Thymus (tissue), 11 donors: ENCODE measurements around the gene RNH1. TPM values are rescaled to one million over a fixed set of nuclear protein-coding genes. Genes with fewer than 3 reads are reported as not detected.

Experiments used
- DNase-seq, 9 donors: peaks; one replicate each; pipeline ENCODE4 v3.0.0-alpha.2; 2013; ENCODE audit warnings: low spot score in 9 of 9, low read depth in 6 of 9, missing footprints in 1 of 9
- H3K27ac ChIP-seq, 2 donors: one replicate each; pipeline ENCODE4 v1.5.1; 2013; ENCODE audit warnings: control low read depth in 1 of 2, low read depth in 1 of 2, low read length in 1 of 2, mild to moderate bottlenecking in 1 of 2, moderate library complexity in 1 of 2
- H3K27me3 ChIP-seq, 2 donors: one replicate each; pipeline ENCODE4 v1.5.1; 2013; ENCODE audit warnings: low read length in 1 of 2; ENCODE audit not compliant: control insufficient read depth in 2 of 2, insufficient read depth in 1 of 2
- H3K36me3 ChIP-seq, 2 donors: one replicate each; pipeline ENCODE4 v1.5.1; 2013; ENCODE audit warnings: low read length in 1 of 2, mild to moderate bottlenecking in 1 of 2, moderate library complexity in 1 of 2; ENCODE audit not compliant: control insufficient read depth in 2 of 2, insufficient read depth in 2 of 2
- H3K4me1 ChIP-seq, 2 donors: one replicate each; pipeline ENCODE4 v1.5.1; 2013; ENCODE audit warnings: low read length in 2 of 2; ENCODE audit not compliant: control insufficient read depth in 2 of 2, insufficient read depth in 2 of 2
- H3K4me3 ChIP-seq, 2 donors: one replicate each; pipeline ENCODE4 v1.5.1; 2013; ENCODE audit warnings: low read length in 2 of 2, control low read depth in 1 of 2, mild to moderate bottlenecking in 1 of 2
- H3K9me3 ChIP-seq, 2 donors: one replicate each; pipeline ENCODE4 v1.5.1; 2013; ENCODE audit warnings: low read length in 1 of 2, mild to moderate bottlenecking in 1 of 2; ENCODE audit not compliant: control insufficient read depth in 2 of 2, insufficient read depth in 1 of 2
- WGBS: extraction: QIAGEN DNeasy Blood & Tissue Kit; methylation state at CpG from one replicate; pipeline ENCODE4 v1.1.7; 2013; 5-methylcytosine and 5-hydroxymethylcytosine counted together
- polyA plus RNA-seq: library from polyadenylated mRNA; stranded (reverse); fragments of 200-250 nt; gene quantifications from one replicate; pipeline ENCODE4 v1.2.3, GENCODE V29; 2013
- total RNA-seq: library from RNA; stranded (reverse); fragments of 120-200 nt; gene quantifications from one replicate; pipeline ENCODE4 v1.2.4, GENCODE V29; 2013
- donor health status: healthy.

RNH1 gene
- total and polyA plus RNA-seq, 2 donors, result 79.2 to 114 TPM

GRCh38 chr11:540583-541432 lies 33.8 kb upstream of the RNH1 start:
- no peaks in the 10 kb centered on the region for H3K36me3 ChIP-seq

GRCh38 chr11:539971-540481 lies 33.0 kb upstream of the RNH1 start:
- WGBS, result 98% methylated on average over 8 of the region's 8 CpGs
- H3K9me3 ChIP-seq, result peaks cover 0 to 6% of the 10 kb centered on the region in 2 donors
- H3K4me1 ChIP-seq, result peaks cover 12 to 23% of the 10 kb centered on the region in 2 donors
- no peak overlapping the region for H3K4me3 ChIP-seq
- H3K36me3 ChIP-seq, result no peaks in the 10 kb centered on the region
- DNase-seq, result no peak
- H3K27me3 ChIP-seq, result peaks cover 19 to 39% of the 10 kb centered on the region in 2 donors
- no peak overlapping the region for H3K27ac ChIP-seq

More at GRCh38 chr11:540583-541432, 33.8 kb upstream of the RNH1 start:
- Histone ChIP-seq H3K9me3 (peaks cover 0 to 6% of the 10 kb centered on the region in 2 donors), H3K4me3 (no peak overlapping the region), H3K27me3 (peaks cover 19 to 39% of the 10 kb centered on the region in 2 donors), H3K27ac (no peak overlapping the region), H3K4me1 (peaks cover 12 to 23% of the 10 kb centered on the region in 2 donors)
- DNase-seq, result no peak
- WGBS, result 97% methylated on average over 23 of the region's 23 CpGs

DNA sequence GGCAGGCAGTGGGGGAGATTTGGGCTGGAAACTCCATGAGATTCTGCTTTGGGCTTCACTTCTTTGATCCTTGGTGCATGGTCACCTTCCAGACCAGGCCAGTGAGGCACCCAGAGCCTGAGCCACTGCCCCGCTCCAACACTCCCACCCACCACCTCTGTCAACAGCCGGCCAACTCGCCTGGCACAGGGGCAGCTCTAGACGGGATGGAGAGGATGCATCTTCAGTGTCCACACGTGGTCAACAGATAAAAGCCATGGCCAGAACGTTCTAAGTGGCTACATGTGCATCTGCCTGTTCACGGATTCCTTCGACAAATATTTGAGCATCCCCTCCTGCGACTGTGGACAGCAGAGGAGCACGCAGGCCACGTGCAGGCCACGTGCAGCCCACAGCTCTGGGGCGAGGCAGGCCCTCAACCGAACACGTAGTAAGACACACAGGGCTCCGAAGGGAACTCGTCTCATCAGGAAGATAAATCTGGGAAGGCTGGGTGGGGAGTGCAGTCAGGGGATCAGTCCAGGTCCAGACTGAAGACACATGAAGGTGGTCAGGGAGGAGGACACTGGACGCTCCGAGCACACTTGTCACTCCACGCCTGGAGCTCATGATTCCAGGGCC lies 31.5 kb upstream of the RNH1 start:
- peaks cover 2% of the 10 kb centered on the region in 2 donors for H3K36me3 ChIP-seq
- H3K4me1 ChIP-seq, result peaks cover 23 to 31% of the 10 kb centered on the region in 2 donors
- peaks cover 0 to 6% of the 10 kb centered on the region in 2 donors for H3K9me3 ChIP-seq
- DNase-seq, result no peak
- H3K4me3 ChIP-seq, result no peak overlapping the region
- H3K27me3 ChIP-seq, result peaks cover 19 to 39% of the 10 kb centered on the region in 2 donors
- no peak overlapping the region for H3K27ac ChIP-seq
- WGBS, result 97% methylated on average over 20 of the region's 20 CpGs

DNA sequence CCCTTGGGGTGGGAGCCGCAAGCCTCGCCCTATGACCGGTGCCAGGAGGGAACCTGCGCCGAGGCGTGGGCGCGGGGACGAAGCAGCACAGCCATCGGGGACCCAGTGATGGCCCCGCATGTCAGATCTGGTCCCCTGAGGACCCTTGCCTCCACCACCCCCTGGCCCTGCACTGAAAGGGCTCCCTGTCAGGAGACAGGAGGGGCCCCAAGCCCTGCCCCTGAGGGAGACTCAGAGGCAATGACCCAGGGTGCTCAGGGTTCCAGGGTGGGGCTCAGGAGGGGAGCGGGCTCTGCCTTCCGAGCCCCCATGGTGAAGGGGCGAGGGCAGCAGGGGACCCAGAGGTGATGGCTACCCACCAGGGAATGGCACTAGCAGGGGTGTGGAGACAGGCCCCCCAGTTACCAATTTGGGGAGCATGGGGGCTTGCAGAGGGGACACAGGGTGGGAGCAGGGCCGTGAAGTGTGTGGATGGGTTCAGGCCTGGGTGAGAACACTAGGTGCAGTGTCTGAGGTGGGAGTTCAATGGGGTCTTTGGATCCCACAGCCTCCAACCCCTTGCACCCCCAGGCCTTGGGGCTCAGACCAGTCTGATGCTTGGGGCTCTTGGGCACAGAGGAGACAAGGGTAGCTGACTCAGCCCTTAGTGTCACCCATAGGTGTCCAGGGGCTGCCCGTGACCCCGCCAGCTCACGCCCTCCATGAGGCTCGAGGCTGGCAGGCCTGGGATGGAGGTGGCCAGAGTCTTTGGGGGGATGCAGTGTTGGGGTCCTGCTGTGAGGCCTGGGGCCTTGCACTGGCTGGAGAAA lies 30.8 kb upstream of the RNH1 start:
- peaks cover 23 to 31% of the 10 kb centered on the region in 2 donors for H3K4me1 ChIP-seq
- H3K27me3 ChIP-seq, result peaks cover 19 to 39% of the 10 kb centered on the region in 2 donors
- peak overlapping the region; percentile 26 to 88 for H3K4me3 ChIP-seq
- H3K9me3 ChIP-seq, result peaks cover 0 to 6% of the 10 kb centered on the region in 2 donors
- no peak for DNase-seq
- H3K27ac ChIP-seq, result no peak overlapping the region
- peaks cover 9% of the 10 kb centered on the region in 2 donors for H3K36me3 ChIP-seq
- 47% methylated on average over 19 of the region's 19 CpGs for WGBS

- Histone ChIP-seq H3K27me3 (peaks cover 19 to 39% of the 10 kb centered on the region in 2 donors), H3K9me3 (peaks cover 0 to 6% of the 10 kb centered on the region in 2 donors), H3K4me3 (peak within 1 kb of the TSS; percentile 26 to 88), H3K27ac (peak within 1 kb of the TSS in 1 of 2 donors; percentile 3), H3K36me3 (peaks cover 17% of the 10 kb centered on the region in 2 donors), H3K4me1 (peaks cover 23 to 31% of the 10 kb centered on the region in 2 donors)
- peak in 4 of 9 donors; percentile 62 to 83 (median 78) for DNase-seq
- WGBS, result 2% methylated on average over 93 of the region's 93 CpGs
These were observed 30.0 kb upstream of the RNH1 start, which contains the start of gene LRRC56 for GRCh38 chr11:536841-537621. LRRC56 (plus strand) TSS chr11:537527; CDS start chr11:540685, 3,158 bp downstream.

DNA sequence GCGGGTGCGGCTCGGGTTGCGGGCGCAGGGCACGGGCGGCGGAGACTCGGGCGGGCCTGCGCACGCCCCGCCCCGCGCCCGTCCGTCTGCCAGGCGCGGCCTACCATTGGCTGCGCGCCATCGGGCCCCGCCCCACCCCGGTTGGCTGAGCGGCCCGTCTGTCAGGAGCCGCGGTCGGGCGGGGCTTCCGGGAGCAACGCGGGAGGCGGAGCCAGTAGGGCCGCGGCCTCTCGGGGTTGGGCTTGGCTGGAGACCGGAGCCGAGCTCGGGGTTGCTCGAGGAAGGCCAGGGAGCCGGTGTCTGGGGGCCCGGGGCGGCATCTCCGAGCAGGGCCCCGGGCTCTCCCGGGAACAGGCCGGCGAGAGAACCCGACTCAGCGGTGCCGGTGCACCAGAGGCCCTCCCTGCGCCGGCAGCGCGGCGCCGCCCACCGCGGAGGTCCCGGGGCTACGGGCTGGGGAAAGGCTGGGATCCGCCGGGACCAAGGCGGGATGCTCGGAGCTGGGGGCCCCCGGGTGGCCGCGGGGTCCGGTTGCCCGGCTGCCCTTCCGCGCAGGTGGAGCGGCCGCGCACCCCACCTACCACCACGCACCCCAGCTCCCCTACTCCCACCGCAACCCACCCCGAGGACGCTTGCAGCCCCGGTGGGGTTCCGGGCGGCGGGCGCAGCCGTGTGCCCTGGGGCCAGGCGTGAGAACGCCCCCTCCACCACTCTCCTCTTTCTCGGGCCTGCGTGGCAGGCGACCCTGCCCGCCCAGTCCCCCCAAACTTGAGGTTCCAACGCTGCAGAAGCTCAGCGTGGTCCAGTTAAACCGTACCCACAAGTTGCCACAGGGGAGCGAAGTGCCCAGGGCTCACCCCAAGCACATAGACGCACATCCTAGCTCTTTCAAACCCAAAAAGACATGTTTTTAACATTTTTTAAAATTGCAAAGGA lies 28.7 kb upstream of the RNH1 start, which contains the start of gene HRAS:
TSS of gene HRAS (minus strand) at position 58 of the 936 bp plus-strand sequence.
- Histone ChIP-seq H3K27me3 (peaks cover 19 to 39% of the 10 kb centered on the region in 2 donors), H3K4me1 (peaks cover 23 to 31% of the 10 kb centered on the region in 2 donors), H3K9me3 (peaks cover 0 to 6% of the 10 kb centered on the region in 2 donors), H3K36me3 (peaks cover 27 to 29% of the 10 kb centered on the region in 2 donors), H3K27ac (peak within 1 kb of the TSS in 1 of 2 donors; percentile 73), H3K4me3 (peak within 1 kb of the TSS; percentile 61 to 88)
- peak; percentile 76 to 97 (median 91) for DNase-seq
- under 1% methylated on average over 97 of the region's 97 CpGs for WGBS

- peaks cover 28 to 29% of the 10 kb centered on the region in 2 donors for H3K36me3 ChIP-seq
- H3K27ac ChIP-seq, result peak overlapping the region in 1 of 2 donors; percentile 73
- H3K27me3 ChIP-seq, result peaks cover 19 to 39% of the 10 kb centered on the region in 2 donors
- no peak for DNase-seq
- WGBS, result 1% methylated on average over 54 of the region's 56 CpGs
- peaks cover 0 to 6% of the 10 kb centered on the region in 2 donors for H3K9me3 ChIP-seq
- peak overlapping the region in 1 of 2 donors; percentile 88 for H3K4me3 ChIP-seq
- H3K4me1 ChIP-seq, result peaks cover 23 to 31% of the 10 kb centered on the region in 2 donors
These were observed 28.1 kb upstream of the RNH1 start for GRCh38 chr11:535210-535518.
